ENCODE measurements around the gene FAM83D.

DNA sequence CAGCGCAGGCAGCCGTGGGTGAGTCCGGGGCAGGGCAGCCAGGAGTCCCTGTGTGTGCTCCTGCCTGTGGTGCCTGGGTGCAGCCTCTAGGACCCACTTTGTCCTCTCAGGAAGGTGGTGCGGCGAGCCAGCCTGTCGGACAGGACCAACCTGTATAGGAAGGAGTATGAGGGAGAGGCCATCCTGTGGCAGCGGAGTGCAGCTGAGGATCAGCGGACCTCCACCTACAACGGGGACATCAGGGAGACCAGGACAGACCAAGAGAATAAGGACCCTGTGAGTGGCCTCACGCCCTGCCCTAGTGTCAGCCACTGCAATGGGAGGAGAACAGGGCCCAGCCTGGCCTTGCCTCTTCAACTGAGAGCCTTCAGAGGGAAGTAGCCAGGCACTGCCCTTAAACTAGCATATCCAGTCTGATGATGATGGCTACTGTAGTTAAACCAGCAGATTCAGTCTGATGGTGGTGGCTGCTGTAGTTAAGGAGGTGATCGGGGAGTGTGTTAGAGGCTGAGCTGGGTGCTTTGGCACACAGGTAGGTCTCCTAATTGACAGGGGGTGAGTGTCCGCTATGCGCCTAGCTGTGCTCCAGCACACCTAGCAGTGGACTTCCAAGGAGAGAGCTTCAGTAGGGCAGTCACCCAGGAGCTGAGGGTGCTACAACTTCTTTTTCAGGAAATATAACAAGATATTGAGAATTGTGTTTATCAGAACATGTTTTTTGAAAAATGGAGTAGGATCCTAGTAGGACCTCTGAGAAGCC, 18.1 kb upstream of the FAM83D start:
- TF ChIP-seq EGR1 (IDR thresholded peaks at IDR 0.05): no peak
- TF ChIP-seq, protein P1, sequence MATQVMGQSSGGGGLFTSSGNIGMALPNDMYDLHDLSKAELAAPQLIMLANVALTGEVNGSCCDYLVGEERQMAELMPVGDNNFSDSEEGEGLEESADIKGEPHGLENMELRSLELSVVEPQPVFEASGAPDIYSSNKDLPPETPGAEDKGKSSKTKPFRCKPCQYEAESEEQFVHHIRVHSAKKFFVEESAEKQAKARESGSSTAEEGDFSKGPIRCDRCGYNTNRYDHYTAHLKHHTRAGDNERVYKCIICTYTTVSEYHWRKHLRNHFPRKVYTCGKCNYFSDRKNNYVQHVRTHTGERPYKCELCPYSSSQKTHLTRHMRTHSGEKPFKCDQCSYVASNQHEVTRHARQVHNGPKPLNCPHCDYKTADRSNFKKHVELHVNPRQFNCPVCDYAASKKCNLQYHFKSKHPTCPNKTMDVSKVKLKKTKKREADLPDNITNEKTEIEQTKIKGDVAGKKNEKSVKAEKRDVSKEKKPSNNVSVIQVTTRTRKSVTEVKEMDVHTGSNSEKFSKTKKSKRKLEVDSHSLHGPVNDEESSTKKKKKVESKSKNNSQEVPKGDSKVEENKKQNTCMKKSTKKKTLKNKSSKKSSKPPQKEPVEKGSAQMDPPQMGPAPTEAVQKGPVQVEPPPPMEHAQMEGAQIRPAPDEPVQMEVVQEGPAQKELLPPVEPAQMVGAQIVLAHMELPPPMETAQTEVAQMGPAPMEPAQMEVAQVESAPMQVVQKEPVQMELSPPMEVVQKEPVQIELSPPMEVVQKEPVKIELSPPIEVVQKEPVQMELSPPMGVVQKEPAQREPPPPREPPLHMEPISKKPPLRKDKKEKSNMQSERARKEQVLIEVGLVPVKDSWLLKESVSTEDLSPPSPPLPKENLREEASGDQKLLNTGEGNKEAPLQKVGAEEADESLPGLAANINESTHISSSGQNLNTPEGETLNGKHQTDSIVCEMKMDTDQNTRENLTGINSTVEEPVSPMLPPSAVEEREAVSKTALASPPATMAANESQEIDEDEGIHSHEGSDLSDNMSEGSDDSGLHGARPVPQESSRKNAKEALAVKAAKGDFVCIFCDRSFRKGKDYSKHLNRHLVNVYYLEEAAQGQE (IDR thresholded peaks at IDR 0.05; ENCODE audit: low read depth): no peak

Measured in Ishikawa (cell line).